Subcutaneous adipose tissue (tissue), 4 donors: Measurements from ENCODE around the gene C22orf23. TPM values are rescaled to one million over a fixed set of nuclear protein-coding genes. Genes with fewer than 3 reads are reported as not detected.

Experiments
- total RNA-seq, 4 donors: library from RNA; depleted of rRNA; stranded (reverse); fragments of >200 nt; gene quantifications; one replicate each; pipeline ENCODE4 v1.1.0, GENCODE V29; 2016
- TF ChIP-seq, protein P1 (sequence below): fragments of 450-650 bp; IDR thresholded peaks from one replicate; pipeline ENCODE4 v1.5.1; 2016; ENCODE audit warnings: low read depth, mild to moderate bottlenecking, control low read depth, antibody characterized with exemption, moderate library complexity

C22orf23 gene
- total RNA-seq, 4 donors from 2014 or later, result 0.68 to 2.1 (median 1.3) TPM; not detected in 1

DNA sequence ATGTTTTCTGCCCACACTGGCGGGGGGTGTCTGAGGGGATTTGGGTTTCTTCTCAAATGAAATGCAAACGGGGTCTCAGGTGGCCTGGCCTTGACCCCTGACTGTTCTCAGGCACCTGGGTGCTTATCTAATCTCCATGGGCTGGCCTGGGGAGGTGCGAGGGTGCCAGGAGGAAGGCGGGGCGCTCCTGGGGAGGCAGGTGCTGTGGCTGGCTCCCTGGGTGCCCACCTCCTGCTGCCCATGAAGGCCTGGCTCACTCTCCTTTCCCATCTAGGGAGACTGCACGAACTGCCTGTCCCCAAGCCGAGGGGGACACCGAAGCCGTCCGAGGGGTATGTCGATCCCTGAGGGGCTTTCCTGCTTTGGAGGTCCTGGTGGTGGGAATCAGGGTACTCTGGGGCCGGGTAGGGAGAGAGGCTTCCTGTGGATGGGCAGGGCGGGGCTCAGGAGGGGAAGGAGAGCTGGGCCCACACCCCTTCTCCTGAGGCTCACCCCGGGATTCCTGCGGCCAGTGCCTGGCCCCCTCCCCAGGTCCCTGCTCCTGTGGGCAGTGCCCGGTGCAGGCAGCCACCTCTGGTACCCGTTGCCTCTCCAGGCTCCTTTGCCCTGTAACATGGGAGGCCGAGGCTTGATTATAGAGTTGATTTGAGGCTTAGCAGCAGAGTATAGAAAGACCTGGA, 28.9 kb downstream of the C22orf23 start:
- TF ChIP-seq, protein P1, sequence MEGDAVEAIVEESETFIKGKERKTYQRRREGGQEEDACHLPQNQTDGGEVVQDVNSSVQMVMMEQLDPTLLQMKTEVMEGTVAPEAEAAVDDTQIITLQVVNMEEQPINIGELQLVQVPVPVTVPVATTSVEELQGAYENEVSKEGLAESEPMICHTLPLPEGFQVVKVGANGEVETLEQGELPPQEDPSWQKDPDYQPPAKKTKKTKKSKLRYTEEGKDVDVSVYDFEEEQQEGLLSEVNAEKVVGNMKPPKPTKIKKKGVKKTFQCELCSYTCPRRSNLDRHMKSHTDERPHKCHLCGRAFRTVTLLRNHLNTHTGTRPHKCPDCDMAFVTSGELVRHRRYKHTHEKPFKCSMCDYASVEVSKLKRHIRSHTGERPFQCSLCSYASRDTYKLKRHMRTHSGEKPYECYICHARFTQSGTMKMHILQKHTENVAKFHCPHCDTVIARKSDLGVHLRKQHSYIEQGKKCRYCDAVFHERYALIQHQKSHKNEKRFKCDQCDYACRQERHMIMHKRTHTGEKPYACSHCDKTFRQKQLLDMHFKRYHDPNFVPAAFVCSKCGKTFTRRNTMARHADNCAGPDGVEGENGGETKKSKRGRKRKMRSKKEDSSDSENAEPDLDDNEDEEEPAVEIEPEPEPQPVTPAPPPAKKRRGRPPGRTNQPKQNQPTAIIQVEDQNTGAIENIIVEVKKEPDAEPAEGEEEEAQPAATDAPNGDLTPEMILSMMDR, result no peak

DNA sequence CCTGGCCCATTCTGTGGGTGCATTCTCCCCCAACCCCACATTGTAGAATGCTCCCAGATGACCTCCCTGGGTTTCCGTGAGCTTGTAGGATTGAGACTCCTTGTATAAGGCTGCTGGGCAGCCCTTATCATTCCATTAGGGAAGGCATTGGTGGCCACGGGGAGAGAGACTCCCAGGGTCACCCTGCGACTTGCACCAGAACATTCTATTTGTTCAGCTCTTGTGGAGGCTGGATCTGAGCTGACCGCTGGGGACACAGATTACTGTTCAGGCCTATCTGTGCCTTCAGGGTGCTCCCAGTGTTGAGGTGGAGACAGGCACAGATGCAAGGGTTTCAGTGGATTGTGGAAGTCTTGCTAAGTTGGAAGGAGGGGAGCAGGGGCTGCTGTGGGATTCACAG, 29.5 kb downstream of the C22orf23 start:
- TF ChIP-seq, protein P1, result no peak

DNA sequence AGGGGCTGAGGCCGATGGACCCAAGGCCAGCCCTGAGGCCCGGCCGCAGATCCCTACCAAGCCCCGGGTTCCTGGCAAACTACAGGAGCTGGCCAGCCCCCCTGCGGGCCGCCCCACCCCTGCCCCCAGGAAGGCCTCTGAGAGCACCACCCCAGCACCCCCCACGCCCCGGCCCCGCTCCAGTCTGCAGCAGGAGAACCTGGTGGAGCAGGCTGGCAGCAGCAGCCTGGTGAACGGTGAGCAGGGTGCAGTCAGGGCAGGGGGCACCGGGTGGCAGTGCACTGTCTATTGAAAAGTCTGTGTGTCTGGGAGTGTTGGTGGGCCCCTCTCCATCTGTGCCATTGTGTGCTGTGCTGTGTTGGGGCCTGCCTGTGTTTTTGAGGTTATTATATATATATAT, 31.2 kb downstream of the C22orf23 start:
- TF ChIP-seq, protein P1, result no peak

DNA sequence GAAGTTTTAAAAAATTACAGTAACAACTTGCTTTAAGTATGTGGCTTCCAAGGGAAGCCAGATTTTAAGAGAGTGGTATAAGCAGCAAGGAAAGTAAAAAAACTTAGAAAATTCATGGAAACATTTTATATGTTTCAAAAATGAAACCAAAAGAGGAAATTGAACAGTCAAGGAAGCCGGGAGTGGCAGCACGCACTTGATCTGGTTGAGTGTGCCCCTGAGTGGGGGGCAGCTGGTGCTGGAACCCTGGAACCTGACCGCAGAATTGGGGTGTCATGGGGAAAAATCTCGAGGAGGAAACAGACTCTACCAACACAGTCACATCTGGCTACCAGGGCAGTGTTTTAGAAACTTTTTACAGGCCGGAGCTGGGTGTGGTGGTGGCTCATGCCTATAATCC, 33.3 kb downstream of the C22orf23 start:
- TF ChIP-seq, protein P1, result no peak

DNA sequence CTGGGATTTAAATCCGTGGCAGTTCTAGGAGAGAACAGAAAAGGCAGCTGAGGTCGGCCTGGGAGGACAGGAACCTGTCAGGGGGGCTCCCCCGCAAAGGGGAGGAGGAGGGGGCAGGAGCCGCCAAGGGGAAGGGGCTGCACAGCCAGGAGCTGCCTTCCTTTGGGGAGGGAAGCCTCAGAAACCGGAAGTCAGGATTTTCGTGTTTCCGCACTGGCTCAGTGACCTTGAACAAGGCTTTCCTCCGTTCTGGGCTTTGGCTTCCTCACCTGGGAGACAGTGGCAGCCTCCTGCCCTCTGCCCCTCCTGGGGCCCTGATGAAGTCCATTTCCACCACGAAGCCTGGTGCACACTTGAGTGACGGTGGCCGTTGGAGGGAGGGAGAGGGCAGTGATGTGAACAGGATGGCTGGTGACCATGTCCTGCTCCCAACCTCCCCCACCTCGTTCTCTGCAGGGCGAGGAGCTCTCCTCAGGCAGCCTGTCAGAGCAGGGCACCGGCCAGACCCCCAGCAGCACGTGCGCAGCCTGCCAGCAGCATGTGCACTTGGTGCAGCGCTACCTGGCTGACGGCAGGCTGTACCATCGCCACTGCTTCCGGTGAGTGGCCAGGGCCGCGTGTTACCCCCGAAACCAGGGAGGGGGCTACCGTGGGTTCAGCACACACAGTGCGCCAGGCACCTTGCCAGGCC, 34.7 kb downstream of the C22orf23 start:
- TF ChIP-seq, protein P1, result no peak

DNA sequence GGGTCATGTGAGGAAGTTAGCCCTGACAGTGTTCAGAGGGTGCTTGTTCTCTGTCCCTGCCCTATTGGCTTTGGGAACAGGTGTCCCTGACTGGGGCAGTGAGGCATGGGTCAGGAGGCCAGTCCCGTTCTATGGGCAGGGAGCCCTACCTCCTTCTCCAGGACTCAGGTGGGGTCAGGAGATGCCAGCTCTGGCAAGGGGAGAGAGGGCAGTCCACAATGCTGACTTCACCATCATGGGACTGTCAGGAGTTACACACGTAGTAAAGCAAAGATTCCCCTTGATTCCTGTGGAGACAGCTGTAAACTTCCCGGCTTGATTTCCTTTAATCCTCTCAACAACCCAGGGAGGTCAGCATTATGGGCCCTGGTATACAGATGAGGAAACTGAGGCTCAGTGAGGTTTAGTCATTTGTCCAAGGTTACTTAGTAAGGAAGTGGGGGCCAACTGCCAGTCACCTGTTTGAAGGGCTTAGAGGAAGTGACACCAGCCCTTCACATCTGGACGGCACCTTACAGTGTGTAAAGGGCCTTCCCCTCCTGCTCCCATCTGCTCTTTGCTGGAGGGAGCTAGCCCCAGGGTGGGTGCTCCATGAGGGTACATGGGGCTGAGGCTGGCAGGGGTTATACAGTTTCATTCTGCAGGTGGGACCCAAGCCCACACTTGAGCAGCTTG, 35.4 kb downstream of the C22orf23 start:
- TF ChIP-seq, protein P1, result no peak

DNA sequence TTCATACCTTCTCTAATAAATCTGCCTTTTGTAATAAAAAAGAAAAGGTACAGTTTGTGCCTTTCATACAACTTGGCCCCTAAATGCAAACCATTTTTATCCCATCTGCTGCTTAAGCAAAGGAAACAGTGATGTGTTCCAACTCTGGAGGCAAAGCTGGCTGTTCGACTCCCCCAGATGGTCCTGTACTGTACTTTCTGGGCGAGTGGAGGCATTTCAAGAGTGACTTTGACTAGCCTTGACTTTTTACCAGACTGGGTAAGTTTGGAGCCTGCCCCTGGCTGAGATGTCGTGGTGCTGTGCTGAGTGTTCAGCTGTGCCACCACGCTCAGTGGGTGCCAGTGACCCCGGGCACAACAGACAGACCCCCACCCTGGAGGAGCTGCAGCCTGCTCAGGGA, 37.1 kb downstream of the C22orf23 start:
- TF ChIP-seq, protein P1, result no peak
